GM21717 (cell line): ENCODE results near the gene POR.

Experiments
- ATAC-seq: cut with Tn5 transposase; IDR thresholded peaks from one replicate; pipeline ENCODE4 v1.9.1; 2021; ENCODE audit warnings: mild to moderate bottlenecking, moderate library complexity; ENCODE audit not compliant: unreplicated experiment

Gene POR

GRCh38 chr7:75950111-75950681 is 35.2 kb downstream of the POR start:
- ATAC-seq = no peak

- ATAC-seq = no peak
Observed at GRCh38 chr7:75951506-75951905, 36.6 kb downstream of the POR start.

DNA sequence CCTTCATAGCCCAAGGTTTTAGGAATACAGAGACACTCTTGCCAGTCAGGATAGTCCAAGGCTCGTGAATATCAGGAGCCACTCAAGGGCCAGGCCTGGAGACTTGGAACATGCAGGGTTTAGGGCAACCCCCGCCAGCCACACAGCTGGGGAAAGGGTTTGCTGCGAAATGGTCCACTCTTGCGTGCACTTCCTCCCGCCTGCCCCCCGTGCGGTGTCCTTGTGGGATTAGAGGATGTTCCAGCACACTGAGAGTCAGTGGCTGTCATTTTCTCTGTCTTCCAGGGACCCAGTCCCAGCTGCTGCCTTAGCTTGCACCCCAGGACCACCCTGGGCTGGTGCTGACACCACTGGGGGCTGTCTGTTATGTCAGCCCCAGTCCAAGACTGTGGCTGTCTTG is 38.5 kb downstream of the POR start:
- no peak for ATAC-seq

DNA sequence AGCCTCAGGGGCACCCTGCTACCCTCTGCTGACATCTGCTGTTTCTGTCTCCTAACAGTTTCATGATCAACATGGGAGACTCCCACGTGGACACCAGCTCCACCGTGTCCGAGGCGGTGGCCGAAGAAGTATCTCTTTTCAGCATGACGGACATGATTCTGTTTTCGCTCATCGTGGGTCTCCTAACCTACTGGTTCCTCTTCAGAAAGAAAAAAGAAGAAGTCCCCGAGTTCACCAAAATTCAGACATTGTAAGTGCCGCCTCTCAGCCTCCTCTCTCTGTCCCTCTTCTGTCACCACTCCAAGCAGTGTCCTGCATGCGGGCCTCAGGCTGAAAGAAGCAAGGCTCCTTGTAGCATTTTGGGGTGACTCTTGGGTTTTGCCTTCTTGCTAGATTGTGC is 39.0 kb downstream of the POR start:
- no peak for ATAC-seq

DNA sequence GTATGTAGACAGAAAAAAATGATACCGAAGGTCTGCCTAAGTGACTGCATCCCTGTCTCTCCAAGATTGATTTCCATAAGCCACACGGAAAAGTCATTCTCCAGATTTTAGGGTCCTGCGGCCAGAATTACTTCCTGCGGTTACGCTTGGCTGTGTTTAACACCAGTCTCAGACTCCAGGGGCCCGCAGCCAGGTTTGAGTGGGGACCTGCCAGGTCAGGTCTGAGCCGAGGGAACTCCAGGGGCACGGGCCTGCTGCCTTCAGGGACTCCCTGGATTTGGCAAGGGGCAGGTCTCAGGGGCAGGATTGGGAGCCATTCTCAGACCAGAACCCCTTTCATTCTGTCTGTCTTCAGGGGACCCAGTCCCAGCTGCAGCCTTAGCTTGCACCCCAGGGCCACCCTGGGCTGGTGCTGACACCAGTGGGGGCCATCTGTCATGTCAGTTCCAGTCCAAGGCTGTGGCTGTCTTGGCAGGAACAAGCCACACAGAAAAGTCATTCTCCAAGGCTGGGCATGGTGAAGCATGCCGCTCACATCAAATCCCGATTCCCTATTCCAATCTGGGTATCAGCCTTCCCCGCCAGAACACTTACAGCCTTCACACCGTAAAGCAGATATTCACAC is 40.5 kb downstream of the POR start:
- no peak for ATAC-seq

DNA sequence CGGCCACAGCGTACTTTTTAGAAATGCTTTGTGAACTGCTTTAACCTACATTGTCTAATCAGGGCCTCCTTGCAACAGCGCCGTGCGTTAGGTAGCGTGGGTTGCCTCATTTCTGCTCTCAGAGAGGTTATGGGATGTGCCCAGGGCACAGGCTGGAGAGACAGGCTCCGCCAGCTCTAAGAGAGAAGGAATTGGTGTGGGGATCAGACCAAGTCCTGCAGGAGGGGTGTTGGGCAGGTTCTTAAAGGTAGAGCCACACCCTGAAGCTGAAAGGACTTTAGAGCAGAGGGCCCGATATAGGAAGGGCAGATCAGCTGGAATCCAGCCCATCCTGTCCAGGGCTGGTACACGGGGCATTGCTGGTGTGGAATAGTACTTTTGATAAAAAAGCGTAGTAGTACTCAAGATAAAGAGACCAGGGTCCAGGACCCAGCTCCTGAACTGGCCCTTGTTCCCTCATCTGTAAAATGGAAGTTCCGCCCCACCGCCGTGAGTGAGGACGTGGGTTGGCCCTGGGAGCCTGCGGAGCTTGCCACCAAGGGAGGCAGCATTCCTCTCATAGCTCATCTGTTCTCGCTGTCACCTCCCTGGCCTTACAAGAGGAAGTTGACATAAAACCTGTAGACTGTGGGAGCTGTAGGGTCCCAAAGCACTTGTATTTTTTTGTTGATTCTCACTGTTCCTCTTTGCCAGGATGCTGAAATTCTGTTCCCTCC is 42.2 kb downstream of the POR start:
- ATAC-seq = no peak

GRCh38 chr7:75958802-75959543 is 44.0 kb downstream of the POR start:
- no peak for ATAC-seq

DNA sequence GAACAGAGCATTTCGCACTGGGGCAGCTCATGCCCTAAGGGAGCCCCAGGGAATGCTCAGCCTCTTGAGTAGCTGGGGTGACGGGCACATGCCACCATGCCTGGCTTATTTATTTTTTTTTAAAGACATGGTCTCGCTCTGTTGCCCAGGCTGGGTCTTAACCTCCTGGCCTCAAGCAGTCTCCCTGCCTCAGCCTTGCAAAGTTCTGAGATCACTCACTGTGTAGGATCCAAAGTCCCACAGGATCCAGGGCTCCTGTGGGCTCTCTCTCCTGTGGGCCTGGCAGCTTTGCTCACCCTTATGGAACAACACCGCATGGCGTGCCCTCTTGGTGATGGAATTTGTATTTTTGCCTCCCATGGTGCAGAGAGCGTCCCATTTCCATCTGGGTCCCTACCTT is 45.4 kb downstream of the POR start:
- no peak for ATAC-seq

- ATAC-seq = no peak
Observed at GRCh38 chr7:75961218-75961617, 46.3 kb downstream of the POR start.

DNA sequence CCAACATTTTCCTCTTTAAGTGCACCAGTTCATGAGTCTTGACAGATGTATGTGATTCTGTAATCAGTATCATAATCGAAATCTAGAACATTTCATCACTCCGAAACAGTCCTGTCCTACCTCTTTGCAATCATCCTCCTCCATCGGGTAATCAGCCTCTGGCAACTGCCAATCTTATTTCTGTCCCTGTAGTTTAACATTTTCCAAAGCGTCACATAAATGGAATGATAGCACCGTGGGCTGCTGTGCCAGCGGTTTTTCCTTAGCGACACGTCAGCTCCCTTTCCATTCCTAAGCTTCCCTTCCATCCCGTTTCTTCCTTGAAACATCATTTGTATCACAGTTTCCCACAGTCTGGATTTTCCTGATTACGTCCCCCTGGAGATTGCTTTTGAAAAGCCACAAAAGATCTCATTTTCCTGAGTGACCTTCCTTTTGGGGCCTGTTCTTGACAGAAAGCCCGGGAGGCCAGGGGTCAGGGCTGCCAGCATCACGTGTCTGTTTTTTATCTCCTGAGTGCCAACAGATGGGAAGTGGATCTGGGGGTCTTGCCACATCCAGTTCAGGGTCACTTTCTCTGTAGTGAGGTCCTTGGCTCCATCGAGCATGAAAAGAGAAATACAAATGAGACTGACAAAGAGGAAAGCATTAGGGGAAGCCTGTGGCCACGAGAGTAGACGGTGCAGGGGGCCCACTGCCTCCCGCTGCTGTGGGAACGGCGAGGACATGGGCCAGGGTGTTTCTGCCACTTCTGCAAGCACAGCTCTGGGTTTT is 47.8 kb downstream of the POR start:
- no peak for ATAC-seq

- no peak for ATAC-seq
Observed at GRCh38 chr7:75963381-75963995, 48.5 kb downstream of the POR start.

DNA sequence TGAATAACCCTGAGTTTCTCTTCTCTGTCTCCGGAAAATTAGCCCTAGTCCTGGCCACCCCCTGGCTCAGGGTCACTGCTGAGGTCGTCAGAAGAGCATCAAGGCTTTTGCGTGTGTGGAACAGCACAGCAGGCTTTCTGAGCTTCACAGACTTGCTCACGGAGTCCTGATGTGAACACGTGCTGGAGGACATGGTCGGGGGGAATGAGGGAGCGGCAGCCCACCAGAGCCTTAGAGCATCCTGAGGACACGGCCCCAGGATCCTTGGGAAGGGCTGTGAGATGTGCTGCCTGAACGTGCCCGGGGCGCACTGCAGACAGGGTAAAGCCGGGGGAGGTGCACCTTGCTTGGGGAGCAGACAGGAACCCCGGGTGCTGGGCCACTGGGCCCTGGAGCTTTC is 50.7 kb downstream of the POR start:
- no peak for ATAC-seq

DNA sequence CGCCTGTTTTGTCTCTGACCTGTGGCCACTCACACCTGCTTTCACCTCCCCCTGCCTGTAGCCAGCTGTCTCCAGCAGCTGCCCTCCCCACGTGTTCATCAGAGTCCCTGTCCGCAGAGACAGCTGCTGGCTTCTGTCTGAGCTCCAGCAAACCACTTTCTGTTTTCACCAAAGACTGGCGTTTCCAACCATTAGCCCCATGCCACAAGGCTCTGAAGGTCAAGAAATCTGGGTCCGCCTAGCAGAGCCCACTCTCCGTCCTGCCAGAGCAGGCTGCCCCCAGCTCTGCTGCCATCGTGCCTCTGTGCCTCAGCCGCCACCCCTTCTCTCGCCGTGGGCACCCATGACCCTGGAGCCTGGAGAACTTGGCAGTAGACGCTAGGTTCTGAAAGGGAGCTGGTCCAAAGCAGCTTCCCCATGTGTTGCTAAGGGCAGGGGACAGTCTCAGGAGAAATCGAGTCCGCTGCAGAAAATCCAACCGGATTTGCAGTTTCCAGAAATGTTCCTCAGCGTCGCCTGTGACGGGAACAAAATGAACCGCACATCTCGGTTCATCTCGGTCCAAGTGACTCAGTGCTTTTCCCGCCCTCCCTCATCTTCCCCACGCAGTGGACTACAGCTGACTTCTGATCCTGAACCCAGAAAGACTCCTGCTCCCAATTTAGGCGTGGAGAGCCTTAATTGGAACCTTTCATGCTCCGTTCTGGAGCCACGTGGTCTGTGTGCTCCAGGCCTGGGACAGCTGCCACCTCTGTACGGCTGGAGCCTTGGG is 51.4 kb downstream of the POR start:
- ATAC-seq = no peak

GRCh38 chr7:75967055-75967454 is 52.1 kb downstream of the POR start:
- no peak for ATAC-seq

DNA sequence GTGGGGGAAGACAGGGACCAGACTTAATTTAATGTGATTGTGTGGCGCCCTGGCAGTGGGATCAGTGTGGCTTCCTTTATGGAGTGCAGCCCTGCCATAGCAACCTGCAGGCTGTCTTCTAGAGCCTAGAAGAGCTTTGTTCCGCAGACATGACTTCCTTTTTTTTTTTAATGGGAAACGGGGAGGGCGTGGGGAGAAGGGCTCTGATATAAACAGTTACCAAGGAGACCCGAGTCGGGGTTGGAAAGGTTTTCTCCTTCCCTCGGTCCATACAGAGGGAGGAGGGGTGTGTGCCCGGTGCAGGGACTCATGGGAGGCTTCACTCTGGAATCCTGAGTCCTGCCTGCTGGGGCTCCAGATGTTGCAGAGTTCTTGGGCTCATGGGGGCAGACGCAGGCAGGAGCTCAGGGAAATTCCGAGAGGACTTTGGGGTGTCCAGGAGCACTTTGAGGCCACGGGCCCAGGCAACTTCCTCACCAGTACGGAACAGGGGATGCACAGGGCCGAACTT is 52.6 kb downstream of the POR start:
- ATAC-seq = no peak

- no peak for ATAC-seq
Observed at GRCh38 chr7:75968012-75968411, 53.1 kb downstream of the POR start.

DNA sequence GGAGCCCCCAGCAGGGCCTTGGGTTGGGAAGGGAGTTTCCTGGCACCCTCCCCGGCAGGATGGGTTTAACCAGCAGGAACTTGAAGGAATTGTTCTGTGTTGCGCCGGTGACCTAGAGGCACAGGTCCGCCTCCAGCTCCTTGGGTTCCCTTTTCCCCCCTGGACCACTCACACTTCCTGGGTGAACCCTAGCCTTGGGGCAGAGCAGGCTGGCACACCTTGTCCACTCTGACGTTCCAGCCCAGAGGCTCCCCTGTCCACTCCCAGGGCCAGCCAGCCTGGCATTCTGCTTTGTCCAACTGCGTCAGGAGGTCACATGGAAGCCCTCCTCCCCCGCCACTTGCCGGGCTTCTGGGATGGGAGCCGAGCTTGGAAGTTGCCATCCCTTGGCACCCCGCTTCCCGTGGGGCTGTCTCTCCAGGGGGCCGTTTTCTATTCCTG is 53.6 kb downstream of the POR start:
- ATAC-seq = no peak

DNA sequence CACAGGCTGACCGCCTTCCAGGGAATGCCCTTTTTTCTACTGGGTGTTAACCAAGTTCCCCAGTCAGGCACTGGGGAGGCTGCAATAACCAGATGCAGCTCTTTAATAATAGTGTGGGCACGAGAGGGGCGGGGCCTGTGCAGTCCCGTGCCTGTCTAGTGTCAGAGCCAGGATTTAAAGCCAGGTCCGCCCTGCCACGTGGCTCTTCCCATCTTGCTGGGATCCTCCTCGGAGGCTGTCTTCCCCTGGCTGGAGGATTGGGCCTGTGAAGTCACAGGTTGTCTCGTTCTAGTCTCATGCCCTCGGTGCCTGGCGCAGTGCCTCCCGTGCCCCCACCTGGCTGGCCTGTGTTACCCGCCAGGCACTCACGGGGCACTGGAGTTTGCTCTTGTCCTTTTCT is 54.2 kb downstream of the POR start:
- no peak for ATAC-seq

GRCh38 chr7:75969704-75970498 is 54.9 kb downstream of the POR start:
- ATAC-seq = no peak
